ENCODE results near the gene SENP3.
A peak's percentile ranks its signal among the peaks of the same experiment; 100 is the strongest.

Gene SENP3

DNA sequence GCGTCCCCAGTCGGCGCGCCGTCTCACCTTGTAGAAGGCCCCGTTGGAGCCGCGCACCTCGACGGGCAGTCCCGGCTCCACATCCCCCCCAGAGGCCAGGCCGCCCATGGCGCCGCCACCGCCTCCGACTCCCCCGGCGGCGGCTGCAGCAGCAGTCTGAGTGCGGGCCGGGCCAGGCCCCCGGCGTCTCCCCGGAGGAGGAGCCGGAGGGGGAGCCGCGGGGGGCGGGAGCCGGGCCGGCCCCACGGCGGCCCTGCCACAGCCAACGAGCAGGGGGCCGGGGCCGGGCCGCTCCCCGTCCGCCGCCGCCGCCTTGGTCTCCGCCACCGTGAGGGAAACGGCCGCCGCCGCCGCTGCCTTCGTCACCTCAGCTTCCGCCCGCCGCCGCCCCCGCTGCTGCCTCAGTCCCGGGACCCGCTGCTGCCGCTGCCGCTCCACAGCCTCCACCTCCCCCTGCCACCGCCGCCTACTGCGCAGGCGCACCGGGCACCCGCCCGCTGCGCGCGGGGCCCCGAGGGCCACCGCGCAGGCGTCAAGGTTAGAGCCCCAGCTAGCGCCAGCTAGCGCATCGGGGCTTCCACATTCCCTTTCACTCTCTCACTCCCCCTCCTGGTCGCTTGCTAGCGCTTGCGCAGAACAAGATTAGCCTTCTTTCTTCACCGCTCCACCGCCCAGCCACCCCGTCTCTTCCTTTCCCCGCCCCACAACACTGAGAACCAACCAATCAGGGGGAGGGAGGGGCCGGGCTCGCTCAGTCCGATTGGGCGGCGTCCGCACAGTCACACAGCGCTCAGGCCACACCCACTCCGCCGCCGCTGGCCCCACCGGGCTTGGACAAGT, 52.9 kb downstream of the SENP3 start, which contains the start of gene FXR2:
Gene FXR2, minus strand, starts transcription at position 473 of the 840 bp plus-strand sequence. Its CDS starts 365 bp downstream, at position 108.
- DNase-seq (ENCODE audit: low read depth in 2 of 2) = peak; percentile 100
- TF ChIP-seq, protein P1, sequence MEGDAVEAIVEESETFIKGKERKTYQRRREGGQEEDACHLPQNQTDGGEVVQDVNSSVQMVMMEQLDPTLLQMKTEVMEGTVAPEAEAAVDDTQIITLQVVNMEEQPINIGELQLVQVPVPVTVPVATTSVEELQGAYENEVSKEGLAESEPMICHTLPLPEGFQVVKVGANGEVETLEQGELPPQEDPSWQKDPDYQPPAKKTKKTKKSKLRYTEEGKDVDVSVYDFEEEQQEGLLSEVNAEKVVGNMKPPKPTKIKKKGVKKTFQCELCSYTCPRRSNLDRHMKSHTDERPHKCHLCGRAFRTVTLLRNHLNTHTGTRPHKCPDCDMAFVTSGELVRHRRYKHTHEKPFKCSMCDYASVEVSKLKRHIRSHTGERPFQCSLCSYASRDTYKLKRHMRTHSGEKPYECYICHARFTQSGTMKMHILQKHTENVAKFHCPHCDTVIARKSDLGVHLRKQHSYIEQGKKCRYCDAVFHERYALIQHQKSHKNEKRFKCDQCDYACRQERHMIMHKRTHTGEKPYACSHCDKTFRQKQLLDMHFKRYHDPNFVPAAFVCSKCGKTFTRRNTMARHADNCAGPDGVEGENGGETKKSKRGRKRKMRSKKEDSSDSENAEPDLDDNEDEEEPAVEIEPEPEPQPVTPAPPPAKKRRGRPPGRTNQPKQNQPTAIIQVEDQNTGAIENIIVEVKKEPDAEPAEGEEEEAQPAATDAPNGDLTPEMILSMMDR (IDR thresholded peaks at IDR 0.05; ENCODE audit: low read depth, low read length) = peak; percentile 72
- H3K4me3 ChIP-seq (replicated peaks in 1 of 2; ENCODE audit: low read depth in 2 of 2, low read length in 2 of 2) = peak within 1 kb of the TSS; percentile 83 to 86

DNA sequence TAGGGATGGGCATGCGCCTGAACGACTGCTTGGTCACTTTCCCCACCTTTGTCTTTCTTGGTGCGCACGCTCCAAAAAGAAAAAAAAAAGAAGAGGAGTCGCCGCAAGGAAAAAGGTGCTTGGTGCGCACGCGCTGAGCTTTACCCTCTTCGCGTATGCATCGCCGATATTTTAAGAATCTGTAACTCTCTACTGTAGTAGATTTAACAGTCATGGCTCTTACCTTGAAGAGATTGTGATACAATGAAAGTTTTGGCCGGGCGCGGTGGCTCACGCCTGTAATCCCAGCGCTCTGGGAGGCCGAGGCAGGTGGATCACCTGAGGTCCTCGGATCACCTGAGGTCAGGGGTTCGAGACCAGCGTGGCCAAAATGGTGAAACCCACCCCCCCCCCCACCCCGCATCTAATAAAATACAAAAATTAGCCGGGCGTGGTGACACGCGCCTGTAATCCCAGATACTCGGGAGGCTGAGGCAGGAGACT, 53.6 kb downstream of the SENP3 start:
- DNase-seq (ENCODE audit: low read depth in 2 of 2) = no peak
- peak overlapping the region; percentile 41 to 54 for H3K4me3 ChIP-seq (replicated peaks in 1 of 2; ENCODE audit: low read depth in 2 of 2, low read length in 2 of 2)
- TF ChIP-seq, protein P1 (IDR thresholded peaks at IDR 0.05; ENCODE audit: low read depth, low read length) = no peak

DNA sequence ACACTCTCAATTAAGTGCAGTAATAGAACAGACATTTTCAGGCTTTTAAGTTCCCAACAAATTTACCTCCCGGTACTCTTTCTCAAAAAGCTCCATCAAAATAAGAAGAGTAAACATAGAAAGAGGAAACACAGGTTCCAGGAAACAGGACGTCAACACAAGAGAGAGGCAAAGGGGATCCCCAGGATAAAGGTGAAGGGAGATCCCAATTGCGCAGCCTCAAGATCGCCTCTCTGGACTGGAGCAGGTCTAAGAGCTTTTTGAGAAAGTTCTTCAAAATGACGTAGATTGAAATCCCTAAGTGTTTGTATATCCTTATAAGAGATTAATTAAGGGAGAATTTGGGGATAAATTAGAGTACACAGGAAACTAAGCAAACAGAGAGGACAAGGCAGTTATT, 56.9 kb downstream of the SENP3 start:
- H3K4me3 ChIP-seq (replicated peaks in 1 of 2; ENCODE audit: low read depth in 2 of 2, low read length in 2 of 2) = no peak overlapping the region
- DNase-seq (ENCODE audit: low read depth in 2 of 2) = no peak
- TF ChIP-seq, protein P1 (IDR thresholded peaks at IDR 0.05; ENCODE audit: low read depth, low read length) = no peak

DNA sequence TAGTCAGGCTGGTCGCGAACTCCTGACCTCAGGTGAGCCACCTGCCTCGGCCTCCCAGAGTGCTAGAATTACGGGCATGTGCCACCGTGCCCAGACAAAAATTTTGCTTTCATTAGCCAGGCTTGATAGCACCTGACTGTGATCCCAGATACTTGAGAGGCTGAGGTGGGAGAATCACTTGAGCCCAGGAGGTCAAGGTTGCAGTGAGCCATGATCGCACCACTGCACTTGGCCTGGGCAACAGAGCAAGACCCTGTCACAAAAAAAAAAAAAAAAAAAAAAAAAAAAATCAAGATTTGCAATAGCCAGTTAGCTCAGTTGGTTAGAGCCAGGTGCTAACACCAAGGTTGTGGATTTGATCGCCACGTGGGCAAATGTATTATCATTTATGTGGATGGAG, 59.1 kb downstream of the SENP3 start:
- no peak overlapping the region for H3K4me3 ChIP-seq (replicated peaks in 1 of 2; ENCODE audit: low read depth in 2 of 2, low read length in 2 of 2)
- no peak for DNase-seq (ENCODE audit: low read depth in 2 of 2)
- TF ChIP-seq, protein P1 (IDR thresholded peaks at IDR 0.05; ENCODE audit: low read depth, low read length) = no peak
